ENCODE measurements around the gene MAGED4. TPM values are rescaled to one million over a fixed set of nuclear protein-coding genes. Genes with fewer than 3 reads are reported as not detected.
"Not testable (repeated sequence)": the region's sequence is repeated elsewhere in the genome, so short reads cannot be mapped to it uniquely, and the experiment has no call there.

Gene MAGED4
- total RNA-seq, 1 experiment from 2014 or later: 57.1 TPM

- Histone ChIP-seq H3K4me3 (ENCODE audit: low read depth, low read length, poor library complexity, severe bottlenecking) (no peak overlapping the region), H3K27me3 (replicated peaks; ENCODE audit: insufficient read depth, low read depth, low read length, poor library complexity) (no peaks in the 10 kb centered on the region), H3K36me3 (ENCODE audit: insufficient read depth, low read length, poor library complexity, severe bottlenecking) (no peaks in the 10 kb centered on the region), H3K27ac (ENCODE audit: low read depth, low read length, poor library complexity, severe bottlenecking) (no peak overlapping the region), H3K4me1 (ENCODE audit: insufficient read depth, low read length, poor library complexity, severe bottlenecking) (no peaks in the 10 kb centered on the region), H3K9me3 (ENCODE audit: low read depth, low read length, poor library complexity, severe bottlenecking) (no peaks in the 10 kb centered on the region)
- ChIA-PET POLR2A (ENCODE audit: low non-redundant PET) (no interaction called here), CTCF (no interaction called here)
- no peak for TF ChIP-seq EZH2 (IDR thresholded peaks at IDR 0.05; ENCODE audit: borderline replicate concordance, low read depth, low read length, poor library complexity, severe bottlenecking)
- TF ChIP-seq, protein P1, sequence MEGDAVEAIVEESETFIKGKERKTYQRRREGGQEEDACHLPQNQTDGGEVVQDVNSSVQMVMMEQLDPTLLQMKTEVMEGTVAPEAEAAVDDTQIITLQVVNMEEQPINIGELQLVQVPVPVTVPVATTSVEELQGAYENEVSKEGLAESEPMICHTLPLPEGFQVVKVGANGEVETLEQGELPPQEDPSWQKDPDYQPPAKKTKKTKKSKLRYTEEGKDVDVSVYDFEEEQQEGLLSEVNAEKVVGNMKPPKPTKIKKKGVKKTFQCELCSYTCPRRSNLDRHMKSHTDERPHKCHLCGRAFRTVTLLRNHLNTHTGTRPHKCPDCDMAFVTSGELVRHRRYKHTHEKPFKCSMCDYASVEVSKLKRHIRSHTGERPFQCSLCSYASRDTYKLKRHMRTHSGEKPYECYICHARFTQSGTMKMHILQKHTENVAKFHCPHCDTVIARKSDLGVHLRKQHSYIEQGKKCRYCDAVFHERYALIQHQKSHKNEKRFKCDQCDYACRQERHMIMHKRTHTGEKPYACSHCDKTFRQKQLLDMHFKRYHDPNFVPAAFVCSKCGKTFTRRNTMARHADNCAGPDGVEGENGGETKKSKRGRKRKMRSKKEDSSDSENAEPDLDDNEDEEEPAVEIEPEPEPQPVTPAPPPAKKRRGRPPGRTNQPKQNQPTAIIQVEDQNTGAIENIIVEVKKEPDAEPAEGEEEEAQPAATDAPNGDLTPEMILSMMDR (conservative IDR thresholded peaks at IDR 0.05; ENCODE audit: low read depth, low read length): no peak
- intact Hi-C loops (cut with micrococcal nuclease; ENCODE audit: unreplicated experiment): no loop called here
- no TSS peak for BruUV-seq (replicated peaks)
- no peak for DNase-seq (ENCODE audit: low spot score)
These were observed 44.7 kb upstream of the MAGED4 start for GRCh38 chrX:52140020-52140419.

GRCh38 chrX:52150667-52151066 lies 34.0 kb upstream of the MAGED4 start:
- H3K27me3 ChIP-seq (replicated peaks; ENCODE audit: insufficient read depth, low read depth, low read length, poor library complexity); DNase-seq (ENCODE audit: low spot score); H3K4me3 ChIP-seq (ENCODE audit: low read depth, low read length, poor library complexity, severe bottlenecking); H3K36me3 ChIP-seq (ENCODE audit: insufficient read depth, low read length, poor library complexity, severe bottlenecking); POLR2A ChIA-PET (ENCODE audit: low non-redundant PET); H3K27ac ChIP-seq (ENCODE audit: low read depth, low read length, poor library complexity, severe bottlenecking); CTCF ChIA-PET; BruUV-seq (replicated peaks); H3K4me1 ChIP-seq (ENCODE audit: insufficient read depth, low read length, poor library complexity, severe bottlenecking); H3K9me3 ChIP-seq (ENCODE audit: low read depth, low read length, poor library complexity, severe bottlenecking); intact Hi-C loops (cut with micrococcal nuclease; ENCODE audit: unreplicated experiment): not testable (repeated sequence)

- H3K4me3 ChIP-seq (ENCODE audit: low read depth, low read length, poor library complexity, severe bottlenecking); H3K27me3 ChIP-seq (replicated peaks; ENCODE audit: insufficient read depth, low read depth, low read length, poor library complexity); CTCF ChIA-PET; DNase-seq (ENCODE audit: low spot score); BruUV-seq (replicated peaks); POLR2A ChIA-PET (ENCODE audit: low non-redundant PET); intact Hi-C loops (cut with micrococcal nuclease; ENCODE audit: unreplicated experiment); H3K4me1 ChIP-seq (ENCODE audit: insufficient read depth, low read length, poor library complexity, severe bottlenecking); H3K9me3 ChIP-seq (ENCODE audit: low read depth, low read length, poor library complexity, severe bottlenecking); H3K27ac ChIP-seq (ENCODE audit: low read depth, low read length, poor library complexity, severe bottlenecking); H3K36me3 ChIP-seq (ENCODE audit: insufficient read depth, low read length, poor library complexity, severe bottlenecking): not testable (repeated sequence)
These were observed 24.5 kb upstream of the MAGED4 start for GRCh38 chrX:52160140-52160539.

GRCh38 chrX:52166840-52167239 lies 17.8 kb upstream of the MAGED4 start:
- no peak overlapping the region for H3K4me3 ChIP-seq (ENCODE audit: low read depth, low read length, poor library complexity, severe bottlenecking)
- no peak overlapping the region for H3K27ac ChIP-seq (ENCODE audit: low read depth, low read length, poor library complexity, severe bottlenecking)
- H3K9me3 ChIP-seq (ENCODE audit: low read depth, low read length, poor library complexity, severe bottlenecking): no peaks in the 10 kb centered on the region
- intact Hi-C loops (cut with micrococcal nuclease; ENCODE audit: unreplicated experiment): no loop called here
- ChIA-PET POLR2A (ENCODE audit: low non-redundant PET) (no interaction called here), CTCF (no interaction called here)
- TF ChIP-seq EZH2 (IDR thresholded peaks at IDR 0.05; ENCODE audit: borderline replicate concordance, low read depth, low read length, poor library complexity, severe bottlenecking): no peak
- TF ChIP-seq, protein P1 (conservative IDR thresholded peaks at IDR 0.05; ENCODE audit: low read depth, low read length): no peak
- no peaks in the 10 kb centered on the region for H3K36me3 ChIP-seq (ENCODE audit: insufficient read depth, low read length, poor library complexity, severe bottlenecking)
- H3K27me3 ChIP-seq (replicated peaks; ENCODE audit: insufficient read depth, low read depth, low read length, poor library complexity): no peaks in the 10 kb centered on the region
- DNase-seq (ENCODE audit: low spot score): no peak
- no TSS peak for BruUV-seq (replicated peaks)
- no peaks in the 10 kb centered on the region for H3K4me1 ChIP-seq (ENCODE audit: insufficient read depth, low read length, poor library complexity, severe bottlenecking)

DNA sequence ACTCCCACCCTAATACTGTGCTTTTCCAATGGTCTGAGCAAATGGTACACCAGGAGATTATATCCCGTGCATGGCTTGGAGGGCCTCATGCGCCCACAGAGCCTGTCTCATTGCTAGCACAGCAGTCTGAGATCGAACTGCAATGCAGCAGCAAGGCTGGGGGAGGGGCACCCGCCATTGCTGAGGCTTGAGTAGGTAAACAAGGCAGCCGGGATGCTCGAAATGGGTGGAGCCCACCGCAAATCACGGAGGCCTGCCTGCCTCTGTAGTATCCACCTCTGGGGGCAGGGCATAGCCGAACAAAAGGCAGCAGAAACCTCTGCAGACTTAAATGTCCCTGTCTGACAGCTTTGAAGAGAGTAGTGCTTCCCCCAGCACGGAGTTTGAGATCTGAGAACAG lies 13.6 kb upstream of the MAGED4 start:
- CTCF ChIA-PET; DNase-seq (ENCODE audit: low spot score); H3K27me3 ChIP-seq (replicated peaks; ENCODE audit: insufficient read depth, low read depth, low read length, poor library complexity); H3K4me3 ChIP-seq (ENCODE audit: low read depth, low read length, poor library complexity, severe bottlenecking); H3K9me3 ChIP-seq (ENCODE audit: low read depth, low read length, poor library complexity, severe bottlenecking); POLR2A ChIA-PET (ENCODE audit: low non-redundant PET); H3K27ac ChIP-seq (ENCODE audit: low read depth, low read length, poor library complexity, severe bottlenecking); H3K36me3 ChIP-seq (ENCODE audit: insufficient read depth, low read length, poor library complexity, severe bottlenecking); BruUV-seq (replicated peaks); H3K4me1 ChIP-seq (ENCODE audit: insufficient read depth, low read length, poor library complexity, severe bottlenecking); intact Hi-C loops (cut with micrococcal nuclease; ENCODE audit: unreplicated experiment): not testable (repeated sequence)

GRCh38 chrX:52185078-52185453 lies 378 bp downstream of the MAGED4 start:
- H3K36me3 ChIP-seq (ENCODE audit: insufficient read depth, low read length, poor library complexity, severe bottlenecking); H3K4me3 ChIP-seq (ENCODE audit: low read depth, low read length, poor library complexity, severe bottlenecking); intact Hi-C loops (cut with micrococcal nuclease; ENCODE audit: unreplicated experiment); DNase-seq (ENCODE audit: low spot score); H3K27ac ChIP-seq (ENCODE audit: low read depth, low read length, poor library complexity, severe bottlenecking); H3K27me3 ChIP-seq (replicated peaks; ENCODE audit: insufficient read depth, low read depth, low read length, poor library complexity); H3K4me1 ChIP-seq (ENCODE audit: insufficient read depth, low read length, poor library complexity, severe bottlenecking); CTCF ChIA-PET; POLR2A ChIA-PET (ENCODE audit: low non-redundant PET); H3K9me3 ChIP-seq (ENCODE audit: low read depth, low read length, poor library complexity, severe bottlenecking): not testable (repeated sequence)
- TSS peak; percentile 42 for BruUV-seq (replicated peaks)

Data from A673 (cell line).